Heart left ventricle (tissue), 13 donors: Measurements from ENCODE around the gene PCMT1.

Source experiments
- POLR2A ChIP-seq, 2 donors: fragments of 450-650 bp; IDR thresholded peaks; one replicate each; pipeline ENCODE4 v1.6.1; 2017; ENCODE audit warnings: antibody characterized with exemption in 2 of 2, mild to moderate bottlenecking in 2 of 2, moderate library complexity in 2 of 2
- TF ChIP-seq, protein P1 (sequence below), 12 donors: fragments of 200-600 bp; sonication (generic) in 4 of 12; IDR thresholded peaks; one replicate each; pipeline versions ENCODE4 v1.5.0 to v1.8.0; 2018 to 2022; ENCODE audit warnings: antibody characterized with exemption in 12 of 12, mild to moderate bottlenecking in 5 of 12
- donor health status: ischemic (EF 13 %, LVEDD 7.1; RV severe dilation, severe dysfunction).
- donor health status: DM: no; HTN: yes; CAD: no.
- donor health status: DM: no; HTN: no; CAD: no.
- donor health status: ischemic (EF 25% LVEDD 6.9; RV normal size, moderate dysfunction).
- donor health status: ischemic (EF 25% LVEDD 5.7; RV mildly dilated, moderate dysfunction).
- donor health status: ischemic (EF 35%, LVEDD 5.7; RV mildly dilated, moderate dysfunction).
- donor health status: nonischemic (EF 11% LVEDD 7.7; RV severe dilation, severe dysfunction).
- donor health status: DM: yes; HTN: yes; CAD: no.
- donor health status: PGD.
- donor health status: ischemic (EF 29% LVEDD 5.4; RV normal size, mild dysfunction).
- donor health status: nonischemic (EF 23%, LVEDD 6.1; RV moderate dilation, normal function).

DNA sequence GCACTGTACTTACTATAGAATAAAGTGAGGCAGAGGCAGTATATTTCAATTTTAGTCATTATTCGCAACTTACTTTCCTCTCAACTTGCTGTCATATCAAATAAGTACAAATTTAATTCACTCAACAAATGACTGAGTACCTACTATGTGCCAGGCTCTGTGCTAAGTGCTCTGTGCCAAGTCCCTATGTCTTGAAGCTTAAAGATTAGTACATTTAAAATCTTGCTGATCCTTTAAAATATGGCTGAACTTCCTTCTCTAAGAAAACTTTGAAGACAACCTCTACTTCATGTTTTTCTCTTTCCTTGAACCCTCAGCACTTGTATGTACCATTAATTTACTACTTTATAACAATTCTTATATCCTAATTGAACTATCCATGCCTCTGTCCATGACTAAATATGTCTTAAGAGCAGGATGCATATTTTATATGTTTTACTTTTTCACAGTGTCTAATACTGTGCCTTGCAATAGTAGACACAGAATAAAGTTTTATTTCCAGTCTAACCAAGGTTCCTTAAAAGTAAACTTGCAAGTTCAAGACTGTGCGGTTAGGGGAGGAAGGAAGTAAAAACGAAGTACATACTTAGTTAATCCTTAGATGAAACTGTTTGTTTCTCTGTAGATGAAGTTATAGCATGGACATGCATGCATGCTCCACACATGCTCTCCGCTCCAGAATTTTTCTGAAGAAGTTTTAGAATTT lies 21.6 kb upstream of the PCMT1 start:
- TF ChIP-seq, protein P1, sequence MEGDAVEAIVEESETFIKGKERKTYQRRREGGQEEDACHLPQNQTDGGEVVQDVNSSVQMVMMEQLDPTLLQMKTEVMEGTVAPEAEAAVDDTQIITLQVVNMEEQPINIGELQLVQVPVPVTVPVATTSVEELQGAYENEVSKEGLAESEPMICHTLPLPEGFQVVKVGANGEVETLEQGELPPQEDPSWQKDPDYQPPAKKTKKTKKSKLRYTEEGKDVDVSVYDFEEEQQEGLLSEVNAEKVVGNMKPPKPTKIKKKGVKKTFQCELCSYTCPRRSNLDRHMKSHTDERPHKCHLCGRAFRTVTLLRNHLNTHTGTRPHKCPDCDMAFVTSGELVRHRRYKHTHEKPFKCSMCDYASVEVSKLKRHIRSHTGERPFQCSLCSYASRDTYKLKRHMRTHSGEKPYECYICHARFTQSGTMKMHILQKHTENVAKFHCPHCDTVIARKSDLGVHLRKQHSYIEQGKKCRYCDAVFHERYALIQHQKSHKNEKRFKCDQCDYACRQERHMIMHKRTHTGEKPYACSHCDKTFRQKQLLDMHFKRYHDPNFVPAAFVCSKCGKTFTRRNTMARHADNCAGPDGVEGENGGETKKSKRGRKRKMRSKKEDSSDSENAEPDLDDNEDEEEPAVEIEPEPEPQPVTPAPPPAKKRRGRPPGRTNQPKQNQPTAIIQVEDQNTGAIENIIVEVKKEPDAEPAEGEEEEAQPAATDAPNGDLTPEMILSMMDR (IDR thresholded peaks at IDR 0.05): no peak
- TF ChIP-seq POLR2A (IDR thresholded peaks at IDR 0.05): no peak
